Measurements from ENCODE around the gene LEO1.

Gene LEO1

DNA sequence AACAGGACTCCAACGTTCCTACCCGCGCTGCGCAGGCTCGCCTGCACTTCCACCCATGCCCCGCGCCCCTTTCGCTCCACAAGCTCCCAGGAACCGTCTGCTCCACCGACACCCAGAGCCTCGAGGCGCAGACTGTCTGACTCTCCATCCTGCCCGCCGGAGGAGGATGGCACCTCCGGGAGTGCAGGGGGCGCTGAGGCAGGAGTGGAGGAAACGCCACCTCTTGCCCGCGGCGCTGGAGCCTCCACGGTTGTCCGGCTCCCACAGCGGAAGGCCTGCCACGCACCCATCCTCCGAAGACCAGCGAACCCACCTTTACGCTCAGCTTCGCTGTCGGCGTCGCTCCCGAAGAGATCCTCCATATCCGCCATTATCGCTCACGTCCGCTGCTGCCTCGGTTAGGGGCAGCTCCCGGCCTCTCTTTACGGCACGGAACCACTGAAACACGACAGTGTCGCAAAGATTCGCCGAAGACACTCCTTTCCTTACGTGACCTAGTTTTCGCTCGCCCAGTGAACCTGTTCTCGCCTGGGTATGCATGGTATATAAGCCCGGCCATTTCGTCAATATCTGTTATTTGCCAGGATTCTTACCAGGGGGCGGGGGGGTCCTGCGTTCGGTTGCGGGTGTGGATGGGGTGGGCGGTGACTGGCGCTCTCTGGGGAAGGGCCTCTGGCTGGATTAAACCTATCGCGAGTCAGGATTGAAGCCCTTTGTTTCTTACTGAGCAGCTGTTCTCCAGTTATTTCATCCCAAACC, at the start of gene LEO1:
LEO1 (minus strand) TSS at position 404 of the 759 bp plus-strand sequence; CDS start at position 371, 33 bp downstream.
- DNase-seq = peak; percentile 84 to 89

- DNase-seq = peak; percentile 68 to 73
Measured at GRCh38 chr15:52021128-52021671, 49.6 kb upstream of the LEO1 start.

DNA sequence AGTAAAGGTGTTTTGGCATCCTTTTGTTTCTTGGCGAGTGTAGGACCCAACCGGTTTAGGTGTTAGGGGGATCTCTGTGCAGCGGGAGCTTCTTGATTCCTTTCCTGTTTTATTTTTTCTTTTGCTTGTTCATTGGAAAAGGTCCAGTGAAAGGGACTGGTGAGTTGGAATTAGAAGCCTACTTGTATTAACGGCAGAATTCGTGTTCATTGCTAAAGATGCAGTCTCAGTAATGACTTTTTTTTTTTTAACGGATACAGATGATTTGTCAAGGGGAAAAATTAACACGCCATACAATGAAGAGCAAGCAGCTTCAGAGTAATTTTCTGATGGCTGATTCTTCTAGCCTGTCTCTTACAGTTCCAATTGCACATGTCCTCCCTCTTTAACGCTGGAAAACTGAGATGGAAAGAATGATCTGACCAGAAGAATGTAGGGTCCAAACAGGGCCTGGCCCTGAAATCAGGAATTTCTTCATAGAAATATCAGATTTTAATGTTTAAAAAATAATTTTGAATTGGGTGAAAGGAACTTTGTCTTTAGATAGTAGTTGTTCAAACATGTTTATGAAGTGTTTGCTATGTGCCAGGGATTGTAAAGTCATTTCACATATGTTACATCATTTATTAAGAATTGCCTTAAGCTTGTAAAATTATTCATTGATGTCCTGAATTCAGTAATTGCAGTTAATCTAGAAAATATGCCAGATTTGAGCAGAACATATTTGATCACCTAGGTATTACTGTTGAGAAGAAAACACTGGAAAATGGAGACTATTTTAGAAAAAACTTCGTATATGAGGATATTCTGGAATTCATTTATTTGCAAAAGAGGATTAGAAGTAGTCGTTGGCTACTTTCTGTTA, 48.9 kb upstream of the LEO1 start:
- no peak for DNase-seq

DNA sequence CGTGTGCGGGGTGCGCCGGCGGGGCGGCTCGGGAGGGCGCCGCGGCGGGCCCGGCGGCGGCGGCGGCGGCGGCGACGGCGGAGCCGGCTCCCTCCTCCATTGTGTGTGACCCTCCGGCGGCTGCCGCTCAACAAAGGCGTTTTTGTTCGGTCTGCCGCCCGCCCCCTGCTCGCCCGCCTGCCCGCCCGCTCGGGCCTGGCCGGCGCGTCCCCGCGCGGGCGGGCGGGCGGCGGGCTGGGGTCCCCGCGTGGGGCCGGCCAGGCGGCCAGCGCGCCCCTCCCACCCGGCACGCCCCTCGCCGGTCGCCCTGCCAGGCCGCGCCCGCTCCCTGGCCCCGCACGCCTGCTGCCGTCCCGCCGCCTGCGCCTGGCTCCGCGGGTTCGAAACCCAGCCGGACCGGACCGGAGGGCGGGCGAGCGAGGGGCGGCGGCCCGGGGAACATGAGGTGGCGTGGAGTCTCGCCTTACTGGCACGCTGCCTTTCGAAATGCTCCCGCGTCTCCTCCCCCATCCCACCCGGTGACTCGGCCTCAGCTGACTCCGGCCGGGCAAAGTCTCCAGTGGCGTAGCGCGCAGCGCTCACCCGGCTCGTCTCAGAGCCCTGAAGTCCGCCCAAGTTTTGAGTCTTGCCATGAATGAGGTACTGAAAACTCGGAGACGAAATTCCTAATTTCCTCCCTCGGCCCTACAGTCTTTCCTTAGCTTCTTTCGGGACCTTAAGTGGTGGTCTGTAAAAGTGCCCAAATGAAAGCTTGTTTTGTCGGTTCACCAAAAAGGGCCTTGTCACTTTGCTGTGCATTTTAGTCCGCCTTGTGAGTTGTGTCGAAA, 48.0 kb upstream of the LEO1 start:
- DNase-seq = peak; percentile 70 to 73

GRCh38 chr15:52018693-52019393, 47.3 kb upstream of the LEO1 start, which contains the start of gene MAPK6:
Gene MAPK6, plus strand, starts transcription at chr15:52019219. Its CDS starts 27,242 bp downstream, at chr15:52046461.
- peak; percentile 94 for DNase-seq

DNA sequence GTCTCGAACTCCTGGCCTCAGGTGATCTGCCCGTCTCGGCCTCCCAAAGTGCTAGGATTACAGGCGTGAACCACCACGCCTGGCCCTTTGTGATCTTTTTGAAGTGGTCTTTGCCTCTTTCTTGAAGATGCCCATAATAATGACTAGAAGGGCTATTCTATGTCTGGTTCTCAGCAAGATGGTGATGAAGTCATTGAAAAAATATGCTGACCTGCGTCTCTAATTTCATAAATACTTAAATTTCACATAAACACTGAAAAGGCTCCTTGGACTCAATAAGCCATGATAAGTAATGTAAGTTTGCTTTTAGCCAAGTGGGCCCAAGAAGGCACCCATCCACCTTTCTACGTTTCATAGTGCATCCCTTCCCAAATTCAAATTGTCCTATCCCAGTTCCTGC, 46.7 kb upstream of the LEO1 start:
- DNase-seq = no peak

DNA sequence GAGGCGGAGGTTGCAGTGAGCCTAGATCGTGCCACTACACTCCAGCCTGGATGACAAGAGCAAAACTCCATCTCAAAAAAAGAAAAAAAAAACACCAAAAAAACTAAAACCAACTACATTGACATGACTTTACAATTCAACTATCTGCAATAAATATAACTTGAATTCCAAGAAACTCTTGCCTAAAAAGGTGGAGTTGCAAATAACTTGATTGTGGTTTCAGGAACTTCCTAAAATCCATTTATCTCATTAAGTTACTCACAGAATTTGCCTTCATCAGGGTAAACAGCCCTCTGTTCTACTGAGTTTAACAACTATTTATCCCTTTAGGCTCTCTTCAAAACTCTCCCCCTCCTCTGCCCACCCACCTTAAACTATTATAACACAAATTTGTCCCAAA, 44.7 kb upstream of the LEO1 start:
- no peak for DNase-seq

GRCh38 chr15:52014616-52015015, 43.0 kb upstream of the LEO1 start:
- DNase-seq = no peak

- no peak for DNase-seq
Measured at GRCh38 chr15:52013151-52013791, 41.7 kb upstream of the LEO1 start.

GRCh38 chr15:52012210-52012609, 40.6 kb upstream of the LEO1 start:
- DNase-seq = no peak

- no peak for DNase-seq
Measured at GRCh38 chr15:52011711-52012144, 40.1 kb upstream of the LEO1 start.

GRCh38 chr15:52010633-52011595, 39.3 kb upstream of the LEO1 start:
- DNase-seq = peak; percentile 82 to 88

DNA sequence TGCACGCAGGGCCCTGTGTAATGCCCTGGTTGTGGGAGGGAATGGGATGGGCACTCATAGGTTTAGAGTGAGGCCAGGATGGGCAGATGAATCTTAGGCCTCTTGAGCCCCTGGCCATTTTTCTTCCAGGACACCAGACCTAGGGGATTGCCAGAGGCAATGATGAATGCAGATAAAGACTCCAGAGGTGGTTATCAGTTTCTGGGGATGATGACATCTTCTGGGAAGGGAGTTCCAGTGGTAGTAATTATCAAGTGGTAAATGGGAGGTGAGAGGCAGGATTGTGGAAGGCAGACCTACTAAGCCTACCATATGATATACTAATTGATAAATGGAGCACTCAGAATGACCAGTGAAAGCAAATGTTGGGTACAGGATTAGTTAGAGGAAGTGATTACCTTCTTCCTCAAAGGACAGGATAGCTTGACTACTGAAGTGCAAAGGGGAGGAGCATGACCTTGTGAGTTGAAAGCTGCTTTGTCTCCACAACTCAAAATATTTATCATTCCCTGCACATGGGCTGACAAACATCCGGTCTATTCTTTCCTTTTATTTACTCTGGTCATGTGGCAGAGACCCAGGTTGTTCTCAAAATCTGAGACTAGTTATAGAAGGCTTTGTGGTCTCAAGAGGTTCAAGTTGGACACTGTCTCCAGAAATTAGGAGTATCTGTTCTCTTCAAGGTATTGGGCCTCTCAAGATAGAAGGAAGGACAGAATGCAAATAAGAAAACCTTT, 37.3 kb upstream of the LEO1 start:
- no peak for DNase-seq

GRCh38 chr15:52008359-52008697, 36.8 kb upstream of the LEO1 start:
- peak in 1 of 2 experiments; percentile 21 for DNase-seq

- DNase-seq = no peak
Measured at GRCh38 chr15:52006702-52007340, 35.2 kb upstream of the LEO1 start.

DNA sequence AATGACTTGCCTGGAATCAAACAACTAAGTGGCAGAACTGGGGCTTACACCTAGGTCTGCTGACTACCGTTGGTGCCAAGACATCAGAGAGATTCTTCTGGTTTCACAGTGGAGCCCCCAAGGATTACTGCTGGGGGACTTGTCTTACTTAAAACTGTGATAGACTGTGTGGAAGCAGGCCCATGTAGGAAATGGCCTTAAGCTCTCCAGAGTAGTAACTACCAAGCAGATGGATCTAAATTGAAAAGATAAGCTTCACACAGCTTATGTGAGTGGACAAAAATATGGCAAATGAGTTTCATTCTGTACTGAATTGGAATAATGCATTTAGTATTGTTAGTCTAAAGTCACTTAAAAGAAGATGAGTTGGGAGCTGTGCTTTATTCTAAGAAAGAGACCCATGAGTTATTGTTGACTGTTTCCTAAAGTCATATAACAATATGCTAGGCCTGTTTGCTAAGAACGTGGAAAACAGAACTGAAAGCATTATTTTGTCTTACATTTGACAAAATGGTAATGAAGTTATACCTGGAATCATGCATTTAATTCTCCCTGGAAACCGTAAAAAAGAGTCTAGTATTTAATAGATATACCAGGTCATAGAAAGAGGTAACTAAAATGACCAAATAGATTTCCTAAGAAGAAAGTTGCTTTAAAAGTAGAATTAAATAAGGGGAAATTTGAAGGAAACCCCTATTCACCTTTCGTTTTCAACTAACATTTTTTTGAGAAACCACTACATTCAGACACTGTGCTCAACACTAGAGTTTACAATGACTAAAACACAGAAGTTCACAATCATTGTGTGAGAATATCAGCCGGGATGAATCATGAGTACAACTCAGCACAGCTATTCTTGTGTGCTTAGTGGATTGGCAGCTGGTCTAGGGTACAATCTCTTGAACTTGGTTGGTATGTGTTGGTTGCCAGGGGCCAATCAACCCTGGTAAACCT, 34.4 kb upstream of the LEO1 start:
- DNase-seq = peak; percentile 21 to 30

DNA sequence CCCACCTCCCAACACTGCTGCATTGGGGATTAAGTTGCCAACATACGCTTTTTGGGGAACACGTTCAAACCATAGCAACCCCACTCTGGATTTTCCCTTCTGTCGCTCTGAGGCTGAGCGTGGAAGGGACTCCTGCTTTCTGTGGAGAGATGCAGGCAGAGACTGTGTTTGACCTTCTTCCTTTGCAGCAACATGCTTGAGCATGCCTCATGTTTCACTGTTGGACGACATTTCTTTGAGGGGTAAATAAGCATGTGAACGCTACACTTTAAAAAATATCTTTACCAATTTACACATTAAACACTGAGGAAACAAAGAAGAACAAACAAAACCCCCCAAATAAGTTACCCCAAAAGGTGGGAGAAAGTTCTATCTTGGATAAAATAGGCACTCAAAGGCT, 33.2 kb upstream of the LEO1 start:
- no peak for DNase-seq

DNA sequence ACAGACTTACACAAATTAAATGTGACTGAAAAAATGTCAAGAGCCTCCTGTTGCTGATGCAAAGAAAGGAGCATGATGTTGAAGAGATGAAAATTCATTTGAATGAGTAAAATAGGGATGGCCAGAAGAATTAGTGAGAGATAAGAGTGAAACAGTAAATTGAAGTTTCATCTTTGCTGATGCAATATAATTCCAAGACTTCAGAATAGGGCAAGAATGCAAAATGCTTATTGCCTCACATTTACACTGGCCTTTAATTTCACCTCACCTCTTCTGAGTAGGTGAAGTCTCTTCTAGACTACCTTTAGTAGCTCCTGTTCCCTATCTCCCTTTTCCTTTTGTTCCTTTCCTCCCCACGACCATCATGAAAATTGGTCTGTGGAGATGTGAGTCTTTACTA, 32.1 kb upstream of the LEO1 start:
- DNase-seq = no peak

Measured in activated CD4-positive, alpha-beta T cell treated with anti-CD3 and anti-CD28 coated beads, Interleukin-2, amount 50 U/mL, for 48 hours (primary cell).